Left lobe of liver (tissue), 2 donors: ENCODE data around the gene ARSA. TPM values are rescaled to one million over a fixed set of nuclear protein-coding genes. Genes with fewer than 3 reads are reported as not detected.

ENCODE experiments used
- ATAC-seq: fragments of 200-7000 bp; cut with Tn5 transposase; one replicate; pipeline ENCODE4 v1.9.1; 2020; ENCODE audit warnings: mild to moderate bottlenecking, moderate library complexity
- DNase-seq: peaks from one replicate; pipeline ENCODE4 v3.0.0-alpha.2; 2020; ENCODE audit warnings: low spot score
- total RNA-seq: library from RNA; stranded (reverse); gene quantifications from one replicate; pipeline ENCODE4 v1.2.1, GENCODE V29; 2021
- donor health status: DM: no; HTN: no; CAD: no; lungs with moderate emphysema.
- donor health status: DM: no; HTN: yes; CAD: no.

Gene ARSA
- total RNA-seq, 1 donor from 2014 or later, result 49.0 TPM

GRCh38 chr22:50606165-50606945 is 21.6 kb downstream of the ARSA start:
- DNase-seq (no peak), ATAC-seq (peak; percentile 68)

DNA sequence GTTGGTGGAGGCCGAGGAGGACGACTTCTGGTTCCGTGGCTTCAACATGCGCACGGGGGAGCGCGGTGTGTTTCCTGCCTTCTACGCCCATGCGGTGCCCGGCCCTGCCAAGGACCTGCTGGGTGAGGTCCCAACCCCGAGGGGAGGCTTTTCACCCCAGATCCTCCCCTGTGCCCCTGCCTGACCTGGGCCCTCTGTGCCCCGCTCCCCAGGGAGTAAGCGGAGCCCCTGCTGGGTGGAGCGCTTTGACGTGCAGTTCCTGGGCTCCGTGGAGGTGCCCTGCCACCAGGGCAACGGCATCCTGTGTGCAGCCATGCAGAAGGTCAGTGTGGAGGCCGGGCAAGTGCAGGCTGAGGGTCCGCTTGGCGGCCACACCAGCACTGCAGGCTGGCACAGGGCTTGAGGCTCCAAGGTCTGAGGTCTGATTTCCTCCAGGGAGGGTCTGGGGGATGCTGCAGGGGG is 22.3 kb downstream of the ARSA start:
- no peak for ATAC-seq
- no peak for DNase-seq

GRCh38 chr22:50605002-50605612 is 22.8 kb downstream of the ARSA start:
- ATAC-seq, result no peak

GRCh38 chr22:50604256-50605001 is 23.5 kb downstream of the ARSA start:
- ATAC-seq (no peak), DNase-seq (no peak)

More at GRCh38 chr22:50605002-50605612, 22.8 kb downstream of the ARSA start:
- DNase-seq, result no peak

DNA sequence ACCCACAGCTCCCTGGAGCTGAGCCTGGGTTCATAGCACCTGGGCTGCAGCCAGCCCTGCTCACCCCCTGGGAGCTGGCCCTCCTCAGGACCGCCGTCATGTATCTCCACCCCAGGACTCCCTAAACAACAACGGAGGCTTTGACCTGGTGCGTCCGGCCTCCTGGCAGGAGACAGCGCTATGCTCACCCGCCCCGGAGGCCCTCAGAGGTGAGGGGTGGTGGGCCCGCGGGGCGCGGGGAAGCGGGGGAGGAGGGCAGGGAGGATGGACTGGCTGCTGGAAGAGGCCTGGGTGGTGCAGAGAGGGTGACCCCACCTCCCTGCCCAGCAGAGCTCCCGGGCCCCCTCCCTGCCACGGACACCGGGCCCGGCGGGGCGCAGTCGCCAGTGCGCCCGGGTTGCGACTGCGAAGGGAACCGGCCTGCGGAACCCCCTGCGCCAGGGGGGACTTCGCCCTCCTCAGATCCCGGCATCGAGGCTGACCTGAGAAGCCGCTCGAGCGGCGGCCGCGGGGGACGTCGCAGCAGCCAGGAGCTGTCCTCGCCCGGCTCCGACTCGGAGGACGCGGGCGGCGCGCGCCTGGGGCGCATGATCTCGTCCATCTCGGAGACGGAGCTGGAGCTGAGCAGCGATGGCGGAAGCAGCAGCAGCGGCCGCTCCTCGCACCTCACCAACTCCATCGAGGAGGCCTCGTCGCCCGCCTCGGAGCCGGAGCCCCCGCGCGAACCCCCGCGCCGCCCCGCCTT is 24.3 kb downstream of the ARSA start:
- DNase-seq, result no peak
- ATAC-seq, result no peak

DNA sequence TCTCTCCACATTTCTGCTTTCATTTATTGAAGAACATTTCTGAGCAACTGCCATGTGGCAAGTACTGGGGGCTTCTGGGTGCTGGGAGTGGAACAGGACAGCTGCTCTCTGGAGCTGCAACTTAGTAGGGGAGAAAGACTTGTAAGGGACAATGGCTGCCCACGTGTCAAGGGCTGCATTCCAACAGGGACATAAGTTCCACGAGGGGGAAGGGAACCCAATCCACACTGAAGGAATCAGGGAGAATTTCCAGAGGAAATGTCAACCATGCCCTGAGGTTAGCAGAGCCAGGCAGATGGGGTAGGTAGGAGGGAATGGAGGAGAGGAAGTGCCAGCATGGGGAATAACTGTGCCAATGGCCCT is 25.6 kb downstream of the ARSA start:
- DNase-seq, result no peak
- ATAC-seq, result no peak

DNA sequence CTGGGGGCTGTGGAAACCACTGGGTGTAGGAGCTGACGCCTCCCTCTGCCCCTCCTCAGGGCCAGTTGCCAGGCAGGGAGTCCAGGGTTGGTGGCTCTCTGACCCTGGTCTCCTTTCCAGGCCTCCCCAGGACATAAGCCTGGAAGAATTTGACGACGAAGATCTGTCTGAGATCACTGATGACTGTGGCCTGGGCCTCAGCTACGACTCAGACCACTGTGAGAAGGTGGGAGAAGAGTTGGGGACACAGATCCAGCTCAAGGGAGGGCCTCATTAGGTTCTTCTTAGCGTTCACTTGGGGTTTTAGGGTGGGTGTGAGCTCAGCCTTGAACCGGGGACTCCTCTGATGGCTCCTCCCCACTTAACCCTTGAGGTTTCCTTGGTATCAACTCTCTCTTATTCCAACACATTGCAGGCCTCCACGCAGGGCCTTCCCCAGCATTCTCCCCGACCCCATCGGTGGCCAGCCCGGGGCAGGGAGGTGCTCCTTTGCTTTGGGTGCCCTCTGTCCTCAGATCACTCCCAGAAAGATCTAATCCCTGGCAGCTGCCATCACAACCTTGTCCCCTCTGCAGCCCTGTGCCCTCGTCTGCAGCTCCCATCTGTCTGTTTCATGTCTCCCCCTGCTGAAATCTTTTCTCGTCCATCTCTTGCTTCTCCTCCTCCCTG is 26.1 kb downstream of the ARSA start:
- ATAC-seq (no peak), DNase-seq (no peak)

- DNase-seq, result peak; percentile 43
These were observed 26.8 kb downstream of the ARSA start for GRCh38 chr22:50600967-50601668.

GRCh38 chr22:50600538-50600937 is 27.4 kb downstream of the ARSA start, which contains the start of gene MAPK8IP2:
Gene MAPK8IP2, plus strand, starts transcription at chr22:50600793. Its CDS starts 26 bp downstream, at chr22:50600819.
- no peak for DNase-seq

More at GRCh38 chr22:50600967-50601668, 26.8 kb downstream of the ARSA start:
- ATAC-seq, result peak; percentile 9

GRCh38 chr22:50599816-50600455 is 28.0 kb downstream of the ARSA start:
- ATAC-seq (peak; percentile 89), DNase-seq (no peak)

More at GRCh38 chr22:50600538-50600937, 27.4 kb downstream of the ARSA start, which contains the start of gene MAPK8IP2:
- peak; percentile 67 for ATAC-seq

- DNase-seq (no peak), ATAC-seq (no peak)
These were observed 30.9 kb downstream of the ARSA start for GRCh38 chr22:50597097-50597496.

DNA sequence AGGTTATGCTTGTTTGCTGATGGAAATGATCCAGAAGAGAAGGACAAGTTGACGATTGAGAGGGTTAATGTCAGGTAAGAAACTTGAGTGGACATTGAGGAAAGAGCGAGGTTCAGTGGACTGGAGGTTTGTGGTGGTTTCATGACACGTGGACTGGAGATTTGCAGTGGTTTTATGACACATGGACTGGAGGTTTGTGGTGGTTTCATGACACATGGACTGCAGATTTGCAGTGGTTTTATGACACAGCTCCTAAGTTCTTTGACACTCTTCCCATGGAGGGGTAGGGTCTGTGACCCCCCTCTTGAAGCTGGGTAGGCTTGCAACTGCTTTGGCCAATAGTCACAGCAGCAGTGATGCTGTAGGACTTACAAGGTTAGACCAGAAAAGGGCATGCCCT is 32.8 kb downstream of the ARSA start:
- ATAC-seq, result no peak
- no peak for DNase-seq

- DNase-seq (no peak), ATAC-seq (no peak)
These were observed 40.5 kb downstream of the ARSA start for GRCh38 chr22:50587407-50587806.

DNA sequence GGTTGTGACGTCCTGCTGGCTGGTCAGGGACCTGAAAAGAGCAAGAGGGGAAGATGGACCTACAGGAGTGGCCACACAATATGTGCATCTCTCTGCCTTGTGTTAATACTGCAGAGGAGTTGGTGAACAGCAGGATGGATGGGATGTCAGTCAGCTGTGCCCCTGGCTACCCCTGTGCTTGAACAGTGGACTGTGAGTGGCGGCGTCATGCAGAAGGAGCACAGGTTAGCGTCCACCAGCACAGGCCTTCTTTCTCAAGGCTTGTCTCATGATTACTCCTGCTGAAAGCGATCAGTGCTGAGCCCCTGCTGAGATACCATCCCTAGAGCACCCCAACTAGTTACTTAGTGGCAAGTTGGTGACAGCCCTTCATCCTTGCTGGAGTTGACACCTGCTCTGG is 41.5 kb downstream of the ARSA start:
- no peak for DNase-seq
- ATAC-seq, result no peak

DNA sequence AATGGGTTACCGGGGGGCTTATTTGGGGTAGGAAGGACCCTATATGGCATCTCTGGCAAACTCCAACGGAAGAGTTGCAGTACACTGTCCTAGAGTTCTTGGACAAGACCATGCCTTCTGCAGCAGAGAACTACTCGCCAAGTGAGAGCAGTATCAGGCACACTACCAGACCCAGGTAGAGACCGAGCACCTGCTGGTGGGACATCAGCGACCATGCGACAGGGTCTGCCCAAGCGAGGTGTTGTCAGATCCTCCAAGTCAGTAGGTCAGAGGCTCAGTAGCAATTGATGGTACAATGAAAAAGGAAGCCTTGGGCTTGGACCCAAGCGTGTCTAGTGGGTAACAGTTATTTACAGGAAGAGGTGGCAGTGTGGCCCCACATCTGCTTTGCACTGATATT is 42.2 kb downstream of the ARSA start:
- no peak for DNase-seq
- ATAC-seq, result no peak

DNA sequence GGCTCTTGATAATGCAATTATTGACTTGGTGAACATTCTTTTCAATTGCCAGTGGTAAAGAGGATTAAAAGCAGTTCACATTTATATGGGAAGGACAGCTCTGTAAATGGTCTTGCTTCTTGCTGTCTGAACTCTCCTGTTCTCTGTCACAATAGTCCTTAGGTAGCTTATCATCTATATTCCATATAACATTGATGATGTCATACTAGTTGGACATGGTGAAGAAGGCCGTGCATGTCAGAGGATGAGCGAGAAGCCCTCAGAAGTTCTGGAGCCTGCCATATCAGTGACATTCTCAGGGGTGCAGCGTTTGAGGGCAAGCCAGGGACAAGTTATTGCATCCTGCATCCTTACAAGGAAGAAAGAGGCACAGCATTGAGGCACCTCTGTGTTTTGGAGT is 42.7 kb downstream of the ARSA start:
- ATAC-seq (no peak), DNase-seq (no peak)

DNA sequence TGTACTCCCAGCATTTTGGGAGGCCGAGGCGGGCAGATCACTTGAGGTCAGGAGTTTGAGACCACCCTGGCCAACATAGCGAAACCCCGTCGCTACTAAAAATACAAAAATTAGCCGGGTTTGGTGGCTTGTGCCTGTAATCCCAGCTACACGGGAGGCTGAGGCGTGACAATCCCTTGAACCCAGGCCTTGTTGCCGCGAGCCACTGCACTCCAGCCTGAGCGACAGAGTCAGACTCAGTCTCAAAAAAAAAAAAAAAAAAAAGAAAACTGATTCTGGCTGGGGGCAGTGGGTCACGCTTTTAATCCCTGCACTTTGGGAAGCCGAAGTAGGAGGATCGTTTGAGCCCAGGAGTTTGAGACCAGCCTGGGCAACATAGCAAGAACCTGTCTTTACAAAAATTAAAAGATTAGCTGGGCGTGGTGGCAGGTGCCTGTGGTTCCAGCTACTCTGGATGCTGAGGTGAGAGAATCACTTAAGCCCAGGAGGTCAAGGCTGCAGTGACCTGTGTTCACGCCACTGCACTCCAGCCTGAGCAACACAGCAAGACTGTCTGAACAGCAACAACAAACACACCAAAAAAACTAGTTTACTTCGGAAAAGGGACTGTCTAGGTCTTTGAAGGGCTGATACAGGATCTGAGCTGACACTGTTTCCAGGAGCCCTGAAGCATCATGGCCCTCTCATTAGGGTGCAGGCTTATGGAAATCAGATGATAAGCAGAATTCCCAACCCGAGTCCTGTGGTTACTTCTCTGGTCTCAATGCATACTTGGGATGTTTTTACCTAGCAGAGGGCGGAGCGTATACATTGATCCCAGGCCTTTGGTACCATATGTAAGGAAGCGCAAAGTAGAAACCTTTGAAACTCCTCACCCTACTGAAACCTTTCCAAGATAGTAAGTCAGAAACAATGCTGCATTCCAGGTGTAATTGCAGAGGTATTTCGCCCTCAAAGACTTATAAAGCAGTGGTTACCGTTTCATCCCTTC is 43.6 kb downstream of the ARSA start:
- no peak for DNase-seq
- no peak for ATAC-seq

- peak; percentile 33 for ATAC-seq
- DNase-seq, result no peak
These were observed 44.6 kb downstream of the ARSA start for GRCh38 chr22:50583294-50583861.
